ENCODE data around the gene LIN28A. TPM values are rescaled to one million over a fixed set of nuclear protein-coding genes. Genes with fewer than 3 reads are reported as not detected.

LIN28A gene
- total and polyA plus RNA-seq, 3 experiments from 2014 or later: not detected

DNA sequence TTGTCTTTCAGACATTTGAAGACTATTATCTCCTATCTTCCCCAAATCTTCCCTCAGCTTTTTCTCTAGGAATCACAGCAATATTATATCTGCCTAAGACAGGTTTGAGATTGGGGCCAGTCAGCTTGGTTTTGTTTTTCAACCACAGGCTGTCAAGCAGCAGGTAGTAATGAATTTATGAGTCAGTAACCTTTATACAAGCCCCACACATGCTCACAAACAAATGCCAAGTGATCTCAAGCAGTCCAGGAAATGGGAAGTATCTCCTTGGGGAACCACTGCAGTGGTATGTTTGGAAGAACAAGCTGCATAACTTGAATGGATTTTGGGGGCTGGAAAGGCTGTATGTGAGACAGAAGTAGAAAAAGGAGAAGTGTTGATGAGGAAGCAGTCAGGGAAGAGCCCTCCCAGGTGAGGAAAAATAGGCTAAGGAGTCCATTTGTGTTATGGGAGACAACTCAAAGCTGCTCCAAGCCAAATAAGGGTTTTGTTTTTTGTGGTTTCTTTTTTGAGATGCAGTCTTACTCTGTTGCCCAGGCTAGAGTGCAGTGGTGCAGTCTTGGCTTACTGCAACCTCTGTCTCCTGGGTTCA is 23.6 kb downstream of the LIN28A start:
- H3K36me3 Mint-ChIP-seq: peaks cover 4 to 31% (median 11%) of the 10 kb centered on the region in 3 donors
- CTCF ChIA-PET: interaction anchor here (1.0 to 1.2 kb wide), 2 partner anchors 17 to 200 kb away, joined by 3 to 4 read pairs; partner anchors contain the start of gene CEP85
- peaks cover 23 to 30% (median 24%) of the 10 kb centered on the region in 3 donors for H3K4me1 Mint-ChIP-seq
- Histone ChIP-seq H3K9me3 (ENCODE audit: low read length) (no peaks in the 10 kb centered on the region), H3K4me3 (ENCODE audit: low read length) (no peak overlapping the region), H3K4me1 (ENCODE audit: insufficient read depth, low read length) (peaks cover 19% of the 10 kb centered on the region), H3K27me3 (ENCODE audit: insufficient read depth, low read length, poor library complexity, severe bottlenecking) (no peaks in the 10 kb centered on the region), H3K27ac (ENCODE audit: low read depth, low read length) (no peak overlapping the region), H3K36me3 (ENCODE audit: insufficient read depth, low read length) (peaks cover 14% of the 10 kb centered on the region)
- POLR2A ChIA-PET: no interaction called here
- H3K27me3 Mint-ChIP-seq: no peaks in the 10 kb centered on the region
- no peak for DNase-seq
- H3K4me3 Mint-ChIP-seq: peak overlapping the region in 1 of 7 donors; percentile 12
- peak overlapping the region in 4 of 8 donors; percentile 10 to 75 (median 38) for H3K27ac Mint-ChIP-seq
- no peaks in the 10 kb centered on the region for H3K9me3 Mint-ChIP-seq

GRCh38 chr1:26438041-26438440 is 27.4 kb downstream of the LIN28A start:
- Mint-ChIP-seq H3K27me3 (no peaks in the 10 kb centered on the region), H3K4me3 (no peak overlapping the region), H3K4me1 (peaks cover 9 to 15% (median 11%) of the 10 kb centered on the region in 3 donors), H3K36me3 (peaks cover 4 to 58% (median 11%) of the 10 kb centered on the region in 3 donors), H3K9me3 (no peaks in the 10 kb centered on the region), H3K27ac (peak overlapping the region in 1 of 8 donors; percentile 87)
- CTCF ChIA-PET: interaction anchor here (1.3 kb wide), 1 partner anchor 21 kb away, joined by 4 read pairs; no protein-coding TSS in a partner anchor
- POLR2A ChIA-PET: no interaction called here
- no peaks in the 10 kb centered on the region for H3K27me3 ChIP-seq (ENCODE audit: insufficient read depth, low read length, poor library complexity, severe bottlenecking)
- peaks cover 28% of the 10 kb centered on the region for H3K36me3 ChIP-seq (ENCODE audit: insufficient read depth, low read length)
- peaks cover 13% of the 10 kb centered on the region for H3K4me1 ChIP-seq (ENCODE audit: insufficient read depth, low read length)
- no peak for DNase-seq
- H3K9me3 ChIP-seq (ENCODE audit: low read length): no peaks in the 10 kb centered on the region
- H3K4me3 ChIP-seq (ENCODE audit: low read length): no peak overlapping the region
- no peak overlapping the region for H3K27ac ChIP-seq (ENCODE audit: low read depth, low read length)

DNA sequence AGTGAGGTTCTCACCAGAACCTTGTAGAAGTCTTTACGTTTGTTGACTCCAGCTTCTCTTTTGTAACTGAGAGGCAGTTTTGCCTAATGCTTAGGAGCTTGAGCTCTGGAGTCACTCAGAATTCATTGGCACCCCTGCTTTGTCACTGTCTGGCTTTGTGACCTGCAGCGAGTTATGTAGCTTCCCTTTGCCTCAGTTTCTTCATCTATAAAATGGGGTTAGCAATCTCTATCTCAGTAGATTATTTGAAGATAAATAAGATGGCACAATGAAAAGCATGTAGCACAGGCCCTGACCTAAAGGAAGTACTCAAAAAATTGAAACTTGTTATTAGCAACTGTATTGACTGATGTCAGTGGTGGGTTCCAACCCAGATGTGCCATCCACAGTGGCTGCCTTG is 29.6 kb downstream of the LIN28A start:
- no peak overlapping the region for H3K27ac ChIP-seq (ENCODE audit: low read depth, low read length)
- H3K36me3 ChIP-seq (ENCODE audit: insufficient read depth, low read length): peaks cover 31% of the 10 kb centered on the region
- ChIA-PET POLR2A (no interaction called here), CTCF (no interaction called here)
- H3K4me3 ChIP-seq (ENCODE audit: low read length): no peak overlapping the region
- Mint-ChIP-seq H3K4me1 (peaks cover 0 to 5% (median 4%) of the 10 kb centered on the region in 3 donors), H3K27me3 (no peaks in the 10 kb centered on the region), H3K36me3 (peaks cover 3 to 73% (median 20%) of the 10 kb centered on the region in 3 donors), H3K27ac (no peak overlapping the region), H3K9me3 (no peaks in the 10 kb centered on the region), H3K4me3 (no peak overlapping the region)
- no peaks in the 10 kb centered on the region for H3K4me1 ChIP-seq (ENCODE audit: insufficient read depth, low read length)
- H3K9me3 ChIP-seq (ENCODE audit: low read length): no peaks in the 10 kb centered on the region
- no peak for DNase-seq
- H3K27me3 ChIP-seq (ENCODE audit: insufficient read depth, low read length, poor library complexity, severe bottlenecking): no peaks in the 10 kb centered on the region

DNA sequence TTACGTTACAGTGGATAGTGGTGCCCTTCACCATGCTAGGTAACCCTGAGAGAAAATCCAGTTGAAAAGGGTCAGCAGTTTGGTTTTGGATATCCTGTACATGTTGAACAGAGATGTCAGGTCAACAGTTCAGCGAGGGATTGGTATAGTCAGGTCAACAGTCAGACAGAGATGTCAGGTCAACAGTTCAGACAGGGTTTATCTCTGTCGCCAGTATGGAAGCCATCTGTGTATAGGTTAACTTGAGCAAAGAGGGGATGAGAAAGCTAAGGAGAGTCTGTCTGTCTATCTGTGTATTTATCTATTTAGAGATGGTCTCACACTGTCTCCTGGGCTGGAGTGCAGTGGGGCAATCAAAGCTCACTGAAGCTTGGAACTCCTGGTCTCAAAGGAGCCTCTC is 39.3 kb downstream of the LIN28A start:
- H3K4me3 Mint-ChIP-seq: no peak overlapping the region
- Histone ChIP-seq H3K36me3 (ENCODE audit: insufficient read depth, low read length) (peaks cover 7% of the 10 kb centered on the region), H3K4me1 (ENCODE audit: insufficient read depth, low read length) (no peaks in the 10 kb centered on the region), H3K9me3 (ENCODE audit: low read length) (no peaks in the 10 kb centered on the region), H3K27ac (ENCODE audit: low read depth, low read length) (no peak overlapping the region), H3K4me3 (ENCODE audit: low read length) (no peak overlapping the region), H3K27me3 (ENCODE audit: insufficient read depth, low read length, poor library complexity, severe bottlenecking) (no peaks in the 10 kb centered on the region)
- CTCF ChIA-PET: interaction anchor here (0.9 to 1.5 kb wide), 2 partner anchors 16 to 21 kb away, joined by 3 to 4 read pairs; no protein-coding TSS in a partner anchor
- POLR2A ChIA-PET: no interaction called here
- no peaks in the 10 kb centered on the region for H3K9me3 Mint-ChIP-seq
- H3K27ac Mint-ChIP-seq: peak overlapping the region in 2 of 8 donors; percentile 27 to 59
- no peak for DNase-seq
- H3K36me3 Mint-ChIP-seq: peaks cover 8 to 68% (median 15%) of the 10 kb centered on the region in 3 donors
- no peaks in the 10 kb centered on the region for H3K27me3 Mint-ChIP-seq
- no peaks in the 10 kb centered on the region for H3K4me1 Mint-ChIP-seq

DNA sequence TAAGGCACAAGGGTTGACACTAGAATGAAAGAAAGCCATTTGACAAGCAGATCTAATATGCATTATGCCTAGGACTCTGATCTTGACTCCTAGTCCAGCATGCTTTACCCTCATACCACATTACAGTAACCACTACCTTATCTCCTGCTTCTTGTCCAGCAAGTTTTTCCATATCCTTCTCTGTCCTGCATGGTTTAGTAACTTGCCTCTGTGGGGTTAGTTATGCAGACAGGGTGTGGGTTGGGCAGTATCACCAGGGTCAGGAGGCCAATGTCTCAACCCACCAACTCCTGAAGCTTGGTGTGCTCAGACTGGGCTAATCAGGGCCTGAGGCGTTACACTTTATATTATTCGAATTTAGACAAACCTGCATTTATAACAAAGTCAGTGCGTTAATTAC is 40.3 kb downstream of the LIN28A start:
- DNase-seq: no peak
- H3K27me3 Mint-ChIP-seq: no peaks in the 10 kb centered on the region
- Histone ChIP-seq H3K9me3 (ENCODE audit: low read length) (no peaks in the 10 kb centered on the region), H3K4me1 (ENCODE audit: insufficient read depth, low read length) (no peaks in the 10 kb centered on the region), H3K27ac (ENCODE audit: low read depth, low read length) (no peak overlapping the region), H3K4me3 (ENCODE audit: low read length) (no peak overlapping the region), H3K36me3 (ENCODE audit: insufficient read depth, low read length) (peaks cover 7% of the 10 kb centered on the region), H3K27me3 (ENCODE audit: insufficient read depth, low read length, poor library complexity, severe bottlenecking) (no peaks in the 10 kb centered on the region)
- ChIA-PET POLR2A (no interaction called here), CTCF (interaction anchor here (1.5 kb wide), 1 partner anchor 15 kb away, joined by 4 read pairs; no protein-coding TSS in a partner anchor)
- H3K9me3 Mint-ChIP-seq: no peaks in the 10 kb centered on the region
- H3K4me1 Mint-ChIP-seq: no peaks in the 10 kb centered on the region
- no peak overlapping the region for H3K4me3 Mint-ChIP-seq
- no peak overlapping the region for H3K27ac Mint-ChIP-seq
- H3K36me3 Mint-ChIP-seq: peaks cover 4 to 72% (median 18%) of the 10 kb centered on the region in 3 donors

DNA sequence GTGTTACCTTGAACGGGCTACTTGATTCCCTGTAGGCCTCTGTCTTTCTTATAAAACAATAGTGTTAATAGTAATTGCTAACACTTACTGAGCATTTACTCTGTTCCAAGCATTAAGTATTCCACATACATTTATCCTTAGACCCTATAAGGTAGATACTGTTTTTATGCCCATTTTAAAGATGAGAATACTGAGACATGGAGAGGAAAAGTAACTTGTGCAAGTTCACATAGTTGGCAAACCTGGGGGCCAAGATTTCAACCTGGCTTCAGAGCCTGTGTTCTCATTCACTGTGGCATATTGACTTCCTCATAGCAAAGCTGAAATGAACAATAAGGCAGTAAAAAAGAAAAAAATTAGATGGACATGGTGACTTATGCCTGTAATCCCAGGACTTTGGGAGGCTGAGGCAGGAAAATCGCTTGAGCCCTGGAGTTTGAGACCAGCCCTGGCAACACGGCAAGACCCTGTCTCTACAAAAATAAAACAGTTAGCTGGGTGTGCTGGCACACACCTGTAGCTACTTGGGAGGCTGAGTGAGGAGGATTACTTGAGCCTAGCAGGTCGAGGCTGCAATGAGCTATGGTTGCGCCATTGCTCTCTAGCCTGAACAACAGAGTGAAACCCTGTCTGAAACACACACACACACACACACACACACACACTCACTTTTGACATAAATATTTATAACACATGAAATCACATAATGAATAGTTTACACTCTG is 42.0 kb downstream of the LIN28A start:
- H3K4me1 ChIP-seq (ENCODE audit: insufficient read depth, low read length): no peaks in the 10 kb centered on the region
- POLR2A ChIA-PET: no interaction called here
- H3K4me3 ChIP-seq (ENCODE audit: low read length): no peak overlapping the region
- Mint-ChIP-seq H3K4me1 (no peaks in the 10 kb centered on the region), H3K27ac (peak overlapping the region in 1 of 8 donors; percentile 6), H3K27me3 (no peaks in the 10 kb centered on the region), H3K9me3 (no peaks in the 10 kb centered on the region), H3K4me3 (no peak overlapping the region), H3K36me3 (peaks cover 4 to 64% (median 12%) of the 10 kb centered on the region in 3 donors)
- H3K27me3 ChIP-seq (ENCODE audit: insufficient read depth, low read length, poor library complexity, severe bottlenecking): no peaks in the 10 kb centered on the region
- no peaks in the 10 kb centered on the region for H3K9me3 ChIP-seq (ENCODE audit: low read length)
- H3K36me3 ChIP-seq (ENCODE audit: insufficient read depth, low read length): peaks cover 1% of the 10 kb centered on the region
- no peak overlapping the region for H3K27ac ChIP-seq (ENCODE audit: low read depth, low read length)
- DNase-seq: no peak
- CTCF ChIA-PET: interaction anchor here (1.5 kb wide), 1 partner anchor 36 kb away, joined by 6 read pairs; no protein-coding TSS in a partner anchor

- POLR2A ChIA-PET: no interaction called here
- Mint-ChIP-seq H3K9me3 (no peaks in the 10 kb centered on the region), H3K27me3 (no peaks in the 10 kb centered on the region), H3K27ac (no peak overlapping the region), H3K4me1 (no peaks in the 10 kb centered on the region), H3K4me3 (no peak overlapping the region), H3K36me3 (peaks cover 0 to 70% (median 23%) of the 10 kb centered on the region in 3 donors)
- H3K27ac ChIP-seq (ENCODE audit: low read depth, low read length): no peak overlapping the region
- H3K27me3 ChIP-seq (ENCODE audit: insufficient read depth, low read length, poor library complexity, severe bottlenecking): no peaks in the 10 kb centered on the region
- CTCF ChIA-PET: interaction anchor here (1.3 kb wide), 1 partner anchor 41 kb away, joined by 3 read pairs; no protein-coding TSS in a partner anchor
- H3K4me1 ChIP-seq (ENCODE audit: insufficient read depth, low read length): no peaks in the 10 kb centered on the region
- DNase-seq: no peak
- H3K36me3 ChIP-seq (ENCODE audit: insufficient read depth, low read length): peaks cover 21% of the 10 kb centered on the region
- H3K9me3 ChIP-seq (ENCODE audit: low read length): no peaks in the 10 kb centered on the region
- no peak overlapping the region for H3K4me3 ChIP-seq (ENCODE audit: low read length)
Measured at GRCh38 chr1:26459148-26459547, 48.5 kb downstream of the LIN28A start.

DNA sequence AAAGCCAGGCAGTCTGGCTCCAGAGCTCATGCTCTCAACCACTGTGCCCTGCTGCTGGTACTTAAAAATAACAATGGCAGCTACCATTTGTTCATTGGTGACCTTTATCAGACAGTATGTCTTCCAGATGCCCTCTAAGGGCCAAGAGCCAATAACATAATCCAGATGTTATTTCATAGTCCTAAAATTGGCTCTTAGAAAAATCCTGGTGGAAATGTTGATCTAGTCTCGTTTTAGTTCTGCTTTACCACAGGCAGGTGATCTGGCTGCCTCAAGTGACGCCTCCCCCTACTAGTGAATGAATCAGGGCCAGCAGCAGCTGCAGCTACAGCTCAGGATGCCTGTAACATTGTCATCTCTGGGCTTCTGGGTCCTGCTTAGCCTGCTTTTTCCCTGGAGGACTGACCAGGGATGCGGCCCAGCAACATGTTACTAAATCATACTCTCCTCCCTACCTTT is 49.0 kb downstream of the LIN28A start:
- ChIA-PET POLR2A (no interaction called here), CTCF (no interaction called here)
- Mint-ChIP-seq H3K27ac (peak overlapping the region in 2 of 8 donors; percentile 18 to 87), H3K27me3 (no peaks in the 10 kb centered on the region), H3K36me3 (peaks cover 0 to 72% (median 23%) of the 10 kb centered on the region in 3 donors), H3K4me1 (no peaks in the 10 kb centered on the region), H3K4me3 (no peak overlapping the region), H3K9me3 (no peaks in the 10 kb centered on the region)
- H3K27me3 ChIP-seq (ENCODE audit: insufficient read depth, low read length, poor library complexity, severe bottlenecking): no peaks in the 10 kb centered on the region
- no peaks in the 10 kb centered on the region for H3K9me3 ChIP-seq (ENCODE audit: low read length)
- no peak overlapping the region for H3K4me3 ChIP-seq (ENCODE audit: low read length)
- H3K36me3 ChIP-seq (ENCODE audit: insufficient read depth, low read length): peaks cover 21% of the 10 kb centered on the region
- no peak overlapping the region for H3K27ac ChIP-seq (ENCODE audit: low read depth, low read length)
- DNase-seq: no peak
- H3K4me1 ChIP-seq (ENCODE audit: insufficient read depth, low read length): no peaks in the 10 kb centered on the region
